Activated effector memory CD4-positive, alpha-beta T cell treated with anti-CD3 and anti-CD28 coated beads, Interleukin-2, amount 50 U/mL, for 16 hours (primary cell): ENCODE data around the gene ING5.
"Not testable (repeated sequence)": the region's sequence is repeated elsewhere in the genome, so short reads cannot be mapped to it uniquely, and the experiment has no call there.

ENCODE experiments used
- DNase-seq: peaks from one replicate; pipeline ENCODE4 v3.0.0-alpha.2; 2020

Gene ING5

GRCh38 chr2:241701399-241702154 is at the start of gene ING5:
ING5 (plus strand) TSS chr2:241702039; CDS start chr2:241702066, 27 bp downstream.
- DNase-seq: peak; percentile 99

GRCh38 chr2:241652142-241652541 is 49.7 kb upstream of the ING5 start:
- DNase-seq: no peak

- no peak for DNase-seq
Measured at GRCh38 chr2:241652722-241653121, 49.1 kb upstream of the ING5 start.

- DNase-seq: no peak
Measured at GRCh38 chr2:241653210-241653750, 48.6 kb upstream of the ING5 start.

DNA sequence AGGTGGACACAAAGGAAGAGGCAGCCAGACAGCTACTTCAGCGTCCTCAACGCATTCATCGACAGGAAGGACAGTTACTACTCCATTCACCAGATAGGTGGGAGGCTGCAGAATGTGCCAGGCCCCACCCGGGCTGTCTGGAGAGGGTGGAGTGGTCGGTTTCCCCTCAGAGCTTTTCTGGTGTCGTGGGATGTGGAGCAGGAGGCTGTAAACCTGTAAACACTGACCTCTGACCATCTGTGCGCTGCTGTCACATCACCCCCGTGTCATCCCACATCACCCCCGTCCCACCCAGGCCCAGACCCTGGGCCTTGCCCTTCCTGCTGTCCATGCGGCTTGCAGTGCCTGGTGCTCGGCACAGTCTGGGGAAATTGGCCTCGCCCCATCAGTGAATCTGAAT is 47.3 kb upstream of the ING5 start:
- DNase-seq: no peak

DNA sequence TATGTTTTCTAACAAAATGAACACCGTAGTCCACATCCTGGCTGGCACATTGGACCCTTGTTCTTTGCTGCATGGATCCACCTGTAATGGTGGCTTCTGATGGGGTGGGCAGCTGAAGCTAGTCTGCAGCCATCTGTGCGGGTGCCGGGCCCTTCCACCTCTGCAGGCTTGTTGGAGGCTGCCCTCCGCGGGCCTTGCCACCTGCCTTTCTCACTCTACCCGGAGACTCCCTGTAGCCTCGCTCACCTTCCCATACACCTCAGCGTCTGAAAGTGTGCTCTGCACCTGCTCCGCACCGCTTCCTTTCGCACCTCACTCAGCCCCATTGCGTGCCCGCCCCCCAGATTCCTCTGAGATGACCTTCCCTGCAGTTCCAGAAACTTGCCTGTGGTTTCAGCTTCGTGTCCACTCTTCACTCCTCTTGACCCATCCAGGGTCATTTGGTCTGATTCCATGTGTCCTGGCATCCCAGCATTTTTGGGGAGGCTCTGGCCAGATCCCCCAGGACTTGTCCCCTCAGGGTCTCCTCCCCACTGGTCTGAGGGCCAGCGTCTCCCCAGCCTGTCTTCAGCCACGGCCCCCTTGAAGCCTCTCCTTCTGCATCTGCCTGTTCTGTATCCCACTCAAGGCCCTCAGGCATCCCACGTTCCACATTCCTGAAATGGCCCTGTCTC is 46.2 kb upstream of the ING5 start:
- DNase-seq: no peak

DNA sequence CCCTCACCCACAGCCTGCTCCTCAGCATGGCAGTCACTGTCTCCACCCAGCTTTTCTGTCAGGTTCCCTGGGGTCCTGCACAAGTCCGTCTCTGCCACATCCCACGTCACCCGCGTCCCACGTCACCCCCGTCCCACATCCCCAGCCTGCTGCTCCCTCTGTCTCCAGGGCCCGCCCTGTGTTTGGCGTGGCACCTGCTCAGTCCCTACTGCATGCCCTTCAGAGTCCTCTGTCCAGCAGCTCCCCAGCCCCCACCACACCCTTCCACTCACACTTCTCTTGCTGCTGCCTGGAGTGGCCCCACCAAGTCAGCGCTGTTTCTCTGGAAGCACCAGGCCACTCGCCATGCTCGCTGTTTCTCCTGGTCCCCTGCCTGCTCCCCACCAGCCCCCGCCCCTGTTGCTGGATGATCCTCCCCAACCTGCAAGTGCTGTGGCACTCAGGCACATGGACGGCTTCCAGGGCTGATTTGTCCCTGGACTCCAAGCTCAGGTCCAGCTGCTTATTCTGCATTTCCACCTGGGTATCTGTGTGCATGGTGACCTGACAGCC is 45.6 kb upstream of the ING5 start:
- DNase-seq: no peak

- DNase-seq: no peak
Measured at GRCh38 chr2:241657786-241658254, 44.0 kb upstream of the ING5 start.

GRCh38 chr2:241658296-241658695 is 43.5 kb upstream of the ING5 start:
- no peak for DNase-seq

- peak; percentile 71 for DNase-seq
Measured at GRCh38 chr2:241659150-241659739, 42.6 kb upstream of the ING5 start.

- DNase-seq: no peak
Measured at GRCh38 chr2:241660593-241661213, 41.1 kb upstream of the ING5 start.

DNA sequence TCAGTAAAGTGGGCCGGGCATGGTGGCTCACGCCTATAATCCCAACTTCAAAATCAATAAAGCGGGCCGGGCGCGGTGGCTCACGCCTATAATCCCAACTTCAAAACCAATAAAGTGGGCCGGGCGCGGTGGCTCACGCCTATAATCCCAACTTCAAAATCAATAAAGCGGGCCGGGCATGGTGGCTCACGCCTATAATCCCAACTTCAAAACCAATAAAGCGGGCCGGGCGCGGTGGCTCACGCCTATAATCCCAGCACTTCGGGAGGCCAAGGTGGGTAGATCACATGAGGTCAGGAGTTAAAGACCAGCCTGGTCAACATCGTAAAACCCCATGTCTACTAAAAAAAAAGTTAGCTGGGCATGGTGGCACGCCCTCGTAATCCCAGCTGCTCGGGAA is 39.1 kb upstream of the ING5 start:
- DNase-seq: not testable (repeated sequence)

GRCh38 chr2:241665731-241666440 is 36.0 kb upstream of the ING5 start:
- DNase-seq: no peak

DNA sequence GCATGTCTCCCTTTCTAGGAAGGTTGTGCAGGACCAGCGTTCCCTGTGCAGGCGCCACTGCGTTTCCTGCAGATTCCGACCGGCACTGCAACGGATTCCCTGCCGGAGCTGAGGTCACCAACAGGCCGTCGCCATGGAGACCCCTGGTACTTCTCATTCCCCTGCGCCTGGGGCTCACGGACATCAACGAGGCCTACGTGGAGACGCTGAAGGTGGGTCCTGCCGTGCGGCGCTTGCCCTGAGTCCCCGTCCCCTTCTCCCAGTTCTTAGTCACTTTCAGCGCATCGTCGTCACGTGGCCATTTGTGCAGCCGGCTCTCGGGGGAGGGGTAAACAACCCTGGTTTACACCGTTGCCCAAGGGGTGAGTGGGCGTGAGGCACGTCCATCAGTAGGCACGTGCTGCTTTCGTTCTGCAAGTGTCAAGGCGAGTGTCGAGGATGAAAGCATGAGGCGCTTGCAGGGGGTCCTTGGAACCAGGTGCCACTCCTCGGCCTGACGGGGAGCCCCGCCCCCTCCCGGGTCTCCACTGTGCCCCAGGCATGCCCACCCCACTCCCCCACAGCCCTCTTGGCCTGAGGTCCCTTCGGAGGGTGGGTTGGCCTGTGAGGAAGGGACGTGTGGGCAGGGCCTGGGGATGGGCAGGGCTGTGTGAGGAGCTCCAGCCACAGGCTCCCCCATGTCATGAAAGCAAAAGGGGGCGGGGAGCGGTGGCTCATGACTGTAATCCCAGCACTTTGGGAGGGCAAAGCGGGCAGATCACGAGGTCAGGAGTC is 35.0 kb upstream of the ING5 start:
- DNase-seq: no peak

GRCh38 chr2:241668354-241668753 is 33.5 kb upstream of the ING5 start:
- no peak for DNase-seq

GRCh38 chr2:241668839-241669238 is 33.0 kb upstream of the ING5 start:
- DNase-seq: no peak

GRCh38 chr2:241670333-241671110 is 31.3 kb upstream of the ING5 start:
- DNase-seq: no peak

- DNase-seq: no peak
Measured at GRCh38 chr2:241671457-241672240, 30.2 kb upstream of the ING5 start.
